CD4-positive, alpha-beta memory T cell (primary cell): Measurements from ENCODE around the gene MBNL1. TPM values are rescaled to one million over a fixed set of nuclear protein-coding genes. Genes with fewer than 3 reads are reported as not detected.

ENCODE experiments used
- CTCF ChIA-PET: fragments of 350-600 bp; sonication (Branson Sonifier 250); formaldehyde crosslinking; loops from one replicate; lab custom pipeline; 2021; ENCODE audit warnings: inconsistent platforms; ENCODE audit not compliant: partially characterized antibody; lab: Charles Lee
- POLR2A ChIA-PET: fragments of 350-600 bp; sonication (Branson Sonifier 250); formaldehyde crosslinking; loops from one replicate; lab custom pipeline; 2021; ENCODE audit not compliant: partially characterized antibody; lab: Charles Lee
- DNase-seq, 5 donors: peaks; one replicate each; pipeline versions ENCODE4 v3.0.0 to v3.0.0-alpha.2; 2020 to 2022; ENCODE audit warnings: mixed read lengths in 1 of 5
- H3K27ac ChIP-seq: one replicate; pipeline ENCODE4 v1.7.0; 2013; ENCODE audit warnings: low read depth, low read length
- H3K27me3 ChIP-seq: 2 replicates; pipeline ENCODE4 v1.7.0; 2013; ENCODE audit warnings: mild to moderate bottlenecking, low read length, moderate library complexity; ENCODE audit not compliant: insufficient read depth
- H3K36me3 ChIP-seq: 2 replicates; pipeline ENCODE4 v1.7.0; 2013; ENCODE audit warnings: mild to moderate bottlenecking, low read length, moderate library complexity; ENCODE audit not compliant: insufficient read depth
- H3K4me1 ChIP-seq: 2 replicates; pipeline ENCODE4 v1.7.0; 2013; ENCODE audit warnings: mild to moderate bottlenecking, low read length, moderate library complexity; ENCODE audit not compliant: insufficient read depth
- H3K4me3 ChIP-seq, 2 donors: one replicate each; pipeline ENCODE4 v1.7.0; 2013; ENCODE audit warnings: low read length in 2 of 2, mild to moderate bottlenecking in 1 of 2
- H3K9me3 ChIP-seq, 2 donors: one replicate each; pipeline ENCODE4 v1.7.0; 2013; ENCODE audit warnings: low read length in 2 of 2, control low read depth in 1 of 2; ENCODE audit not compliant: control insufficient read depth in 1 of 2
- H3K27ac Mint-ChIP-seq, 7 donors: one replicate each; pipeline ENCODE4 v1.8.0; 2020 to 2021; ENCODE audit warnings: mixed read lengths in 7 of 7, mild to moderate bottlenecking in 6 of 7, inconsistent platforms in 3 of 7, moderate library complexity in 3 of 7
- H3K27me3 Mint-ChIP-seq, 2 donors: one replicate each; pipeline ENCODE4 v1.8.0; 2020 to 2021; ENCODE audit warnings: mixed read lengths in 2 of 2
- H3K36me3 Mint-ChIP-seq, 2 donors: one replicate each; pipeline ENCODE4 v1.8.0; 2020 to 2021; ENCODE audit warnings: mixed read lengths in 2 of 2, inconsistent platforms in 1 of 2, mild to moderate bottlenecking in 1 of 2
- H3K4me1 Mint-ChIP-seq, 4 donors: one replicate each; pipeline ENCODE4 v1.8.0; 2020 to 2021; ENCODE audit warnings: mixed read lengths in 4 of 4, mild to moderate bottlenecking in 1 of 4
- H3K4me3 Mint-ChIP-seq, 8 donors: one replicate each; pipeline ENCODE4 v1.8.0; 2020 to 2021; ENCODE audit warnings: mixed read lengths in 8 of 8, mild to moderate bottlenecking in 7 of 8, moderate library complexity in 6 of 8, inconsistent platforms in 3 of 8
- H3K9me3 Mint-ChIP-seq, 8 donors: one replicate each; pipeline ENCODE4 v1.8.0; 2020 to 2021; ENCODE audit warnings: mixed read lengths in 8 of 8, mild to moderate bottlenecking in 5 of 8, inconsistent platforms in 3 of 8, moderate library complexity in 1 of 8
- intact Hi-C: fragments of 100-400 bp; cut with micrococcal nuclease; formaldehyde crosslinking; loops from one replicate; pipeline ENCODE4 v1.15.1; 2023
- polyA plus RNA-seq, 2 donors: library from polyadenylated mRNA; unstranded; fragments of 300-500 nt; fragmentation: Illumina TruSeq; gene quantifications; one replicate each; pipeline ENCODE4 v1.2.3, GENCODE V29; 2021
- total RNA-seq, 2 experiments: library from RNA; stranded (reverse); gene quantifications; one replicate each; pipeline ENCODE4 v1.2.3, GENCODE V29; 2021

Gene MBNL1
- total RNA-seq (100 to 1,000 TPM; 420 to 430 TPM), polyA plus RNA-seq (100 to 1,000 TPM; 289 to 302 TPM)

DNA sequence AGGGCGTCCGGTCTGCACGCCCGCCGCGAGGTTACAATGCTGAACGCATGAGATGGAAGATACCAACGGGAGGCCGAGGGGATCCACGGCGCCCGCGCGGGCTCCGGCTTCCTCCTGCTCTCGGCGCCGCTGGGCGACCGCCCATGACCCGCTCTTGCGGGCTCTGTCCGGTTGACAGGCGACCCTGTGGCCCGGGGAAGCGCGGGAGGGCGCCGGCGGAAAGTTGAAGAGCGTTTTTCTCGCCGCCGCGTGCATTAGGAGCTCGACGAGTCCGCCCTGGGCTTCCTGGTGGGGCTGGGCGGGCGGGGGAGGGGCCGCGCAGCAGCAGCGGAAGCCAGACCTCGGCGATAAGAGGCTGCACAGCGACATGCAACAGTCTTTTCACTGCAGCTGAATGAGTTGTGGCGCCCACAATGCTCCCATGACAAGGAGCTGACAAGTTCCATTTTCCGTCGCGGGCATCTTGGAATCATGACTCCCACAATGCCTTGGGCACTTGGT lies at the start of gene MBNL1:
Gene MBNL1 (plus strand): TSS at position 375 of the 501 bp plus-strand sequence. CDS start 31,265 bp downstream, outside the sequence.
- peak within 1 kb of the TSS; percentile 80 to 100 (median 97) for H3K27ac Mint-ChIP-seq
- H3K9me3 ChIP-seq: no peaks in the 10 kb centered on the region
- peak within 1 kb of the TSS; percentile 90 to 100 (median 97) for H3K4me3 Mint-ChIP-seq
- POLR2A ChIA-PET: interaction anchor here (0.8 to 15.9 kb wide), 41 partner anchors 9 to 1722 kb away, joined by 3 to 414 read pairs (median 9); partner anchors contain the start of genes EIF2A and SERP1
- peaks cover 0 to 2% (median 0%) of the 10 kb centered on the region in 8 donors for H3K9me3 Mint-ChIP-seq
- DNase-seq: peak; percentile 83 to 93 (median 86)
- H3K27me3 ChIP-seq: no peaks in the 10 kb centered on the region
- H3K36me3 Mint-ChIP-seq: peaks cover 16 to 50% of the 10 kb centered on the region in 2 donors
- peak within 1 kb of the TSS; percentile 91 for H3K27ac ChIP-seq
- CTCF ChIA-PET: interaction anchor here (0.7 to 4.3 kb wide), 11 partner anchors 10 to 75 kb away, joined by 3 to 46 read pairs (median 5); no protein-coding TSS in a partner anchor
- no peaks in the 10 kb centered on the region for H3K27me3 Mint-ChIP-seq
- intact Hi-C loops: loop anchor here (1.0 to 5.0 kb wide), 7 partner anchors 9 to 174 kb away; no protein-coding TSS in a partner anchor
- no peaks in the 10 kb centered on the region for H3K36me3 ChIP-seq
- peaks cover 45 to 80% (median 58%) of the 10 kb centered on the region in 4 donors for H3K4me1 Mint-ChIP-seq
- H3K4me3 ChIP-seq: peak within 1 kb of the TSS; percentile 87 to 90
- peaks cover 61% of the 10 kb centered on the region for H3K4me1 ChIP-seq

DNA sequence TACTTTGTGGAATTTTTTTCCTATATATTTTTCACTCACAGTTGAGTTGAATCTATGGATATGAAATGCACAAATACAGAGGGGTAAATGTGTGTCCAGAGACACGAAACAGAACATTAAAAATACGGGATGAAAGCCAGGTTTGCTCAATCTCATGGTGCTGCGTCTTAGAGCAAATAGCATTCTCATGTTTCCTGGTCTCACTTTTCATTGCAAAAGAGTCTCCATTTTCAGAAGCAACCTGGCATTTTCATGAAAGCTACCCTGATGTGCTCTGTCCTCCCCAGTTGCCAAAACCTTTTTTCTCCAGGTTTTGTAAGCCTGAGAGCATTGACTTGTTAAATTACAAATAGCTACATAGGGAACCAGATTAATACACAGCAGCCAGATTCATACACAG lies 49.5 kb upstream of the MBNL1 start:
- intact Hi-C loops: loop anchor here (1.0 to 2.0 kb wide), 3 partner anchors 8 to 14 kb away; no protein-coding TSS in a partner anchor
- H3K27ac ChIP-seq: no peak overlapping the region

DNA sequence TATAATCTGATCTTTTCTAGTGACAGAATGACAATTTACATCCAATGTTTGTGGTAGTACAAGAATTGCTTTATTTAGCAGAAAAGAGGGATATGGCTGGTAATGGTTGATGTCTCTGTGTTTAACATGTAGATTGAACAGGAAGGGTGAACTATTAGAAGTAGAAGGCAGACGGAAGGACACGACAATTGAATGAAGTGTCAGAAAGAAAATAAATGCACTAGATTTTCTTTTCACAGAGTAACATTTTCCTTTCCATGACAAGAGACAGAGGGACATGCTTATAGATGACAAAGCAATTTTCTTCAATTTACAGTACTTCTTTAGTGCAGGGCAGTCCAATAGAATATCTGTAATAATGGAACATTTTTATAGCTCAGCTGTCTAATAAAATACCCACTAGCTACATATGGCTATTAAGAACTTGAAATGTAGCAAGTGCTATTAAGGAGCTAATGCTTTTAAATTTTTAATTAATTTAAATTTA lies 48.9 kb upstream of the MBNL1 start:
- Mint-ChIP-seq H3K27me3 (no peaks in the 10 kb centered on the region), H3K4me3 (peak overlapping the region in 3 of 8 donors; percentile 13 to 49 (median 23)), H3K27ac (peak overlapping the region in 3 of 7 donors; percentile 43 to 58 (median 43)), H3K9me3 (peaks cover 0 to 2% (median 0%) of the 10 kb centered on the region in 8 donors), H3K36me3 (no peaks in the 10 kb centered on the region), H3K4me1 (peaks cover 37 to 71% (median 50%) of the 10 kb centered on the region in 4 donors)
- H3K4me1 ChIP-seq: peaks cover 50% of the 10 kb centered on the region
- intact Hi-C loops: loop anchor here (1.0 to 2.0 kb wide), 3 partner anchors 9 to 15 kb away; no protein-coding TSS in a partner anchor
- H3K27ac ChIP-seq: no peak overlapping the region
- no peak for DNase-seq
- H3K36me3 ChIP-seq: no peaks in the 10 kb centered on the region
- H3K9me3 ChIP-seq: no peaks in the 10 kb centered on the region
- no peak overlapping the region for H3K4me3 ChIP-seq
- ChIA-PET CTCF (interaction anchor here (0.7 to 2.8 kb wide), 2 partner anchors 24 to 36 kb away, joined by 3 to 7 read pairs; no protein-coding TSS in a partner anchor), POLR2A (interaction anchor here (0.9 to 4.4 kb wide), 11 partner anchors 10 to 61 kb away, joined by 3 to 23 read pairs (median 5); partner anchors contain the start of gene MBNL1)
- H3K27me3 ChIP-seq: no peaks in the 10 kb centered on the region

More for the DNA sequence above, 49.5 kb upstream of the MBNL1 start:
- peak overlapping the region in 6 of 7 donors; percentile 9 to 65 (median 31) for H3K27ac Mint-ChIP-seq
- DNase-seq: no peak
- H3K4me3 ChIP-seq: no peak overlapping the region
- H3K9me3 ChIP-seq: no peaks in the 10 kb centered on the region
- peak overlapping the region; percentile 9 to 82 (median 40) for H3K4me3 Mint-ChIP-seq
- POLR2A ChIA-PET: interaction anchor here (0.8 to 4.4 kb wide), 9 partner anchors 10 to 94 kb away, joined by 3 to 23 read pairs (median 7); partner anchors contain the start of gene MBNL1
- CTCF ChIA-PET: interaction anchor here (0.7 to 2.8 kb wide), 2 partner anchors 25 to 35 kb away, joined by 3 to 7 read pairs; no protein-coding TSS in a partner anchor
- H3K4me1 Mint-ChIP-seq: peaks cover 36 to 69% (median 50%) of the 10 kb centered on the region in 4 donors
- H3K36me3 Mint-ChIP-seq: no peaks in the 10 kb centered on the region
- H3K27me3 Mint-ChIP-seq: no peaks in the 10 kb centered on the region
- no peaks in the 10 kb centered on the region for H3K27me3 ChIP-seq
- peaks cover 49% of the 10 kb centered on the region for H3K4me1 ChIP-seq
- no peaks in the 10 kb centered on the region for H3K36me3 ChIP-seq
- H3K9me3 Mint-ChIP-seq: peaks cover 0 to 2% (median 0%) of the 10 kb centered on the region in 8 donors

GRCh38 chr3:152222327-152222726 lies 46.4 kb upstream of the MBNL1 start:
- Histone ChIP-seq H3K9me3 (no peaks in the 10 kb centered on the region), H3K4me3 (peak overlapping the region in 1 of 2 donors; percentile 7), H3K27me3 (no peaks in the 10 kb centered on the region), H3K36me3 (no peaks in the 10 kb centered on the region), H3K4me1 (peaks cover 57% of the 10 kb centered on the region), H3K27ac (peak overlapping the region; percentile 14)
- peaks cover 38 to 64% (median 54%) of the 10 kb centered on the region in 4 donors for H3K4me1 Mint-ChIP-seq
- H3K4me3 Mint-ChIP-seq: peak overlapping the region in 6 of 8 donors; percentile 33 to 80 (median 71)
- no peaks in the 10 kb centered on the region for H3K36me3 Mint-ChIP-seq
- no peak for DNase-seq
- CTCF ChIA-PET: interaction anchor here (1.5 kb wide), 1 partner anchor 10 kb away, joined by 4 read pairs; no protein-coding TSS in a partner anchor
- POLR2A ChIA-PET: interaction anchor here (1.0 to 1.5 kb wide), 6 partner anchors 18 to 84 kb away, joined by 3 to 9 read pairs (median 4); partner anchors contain the start of gene MBNL1
- H3K9me3 Mint-ChIP-seq: peaks cover 0 to 2% (median 0%) of the 10 kb centered on the region in 8 donors
- peak overlapping the region; percentile 9 to 93 (median 86) for H3K27ac Mint-ChIP-seq
- intact Hi-C loops: no loop called here
- no peaks in the 10 kb centered on the region for H3K27me3 Mint-ChIP-seq

- Mint-ChIP-seq H3K27me3 (no peaks in the 10 kb centered on the region), H3K9me3 (no peaks in the 10 kb centered on the region), H3K4me1 (peaks cover 32 to 48% (median 40%) of the 10 kb centered on the region in 4 donors), H3K27ac (no peak overlapping the region), H3K36me3 (no peaks in the 10 kb centered on the region), H3K4me3 (peak overlapping the region in 2 of 8 donors; percentile 7 to 27)
- CTCF ChIA-PET: interaction anchor here (1.3 to 1.8 kb wide), 2 partner anchors 9 to 27 kb away, joined by 4 to 7 read pairs; no protein-coding TSS in a partner anchor
- Histone ChIP-seq H3K27ac (no peak overlapping the region), H3K9me3 (no peaks in the 10 kb centered on the region), H3K4me3 (no peak overlapping the region), H3K36me3 (no peaks in the 10 kb centered on the region), H3K4me1 (peaks cover 41% of the 10 kb centered on the region), H3K27me3 (no peaks in the 10 kb centered on the region)
- POLR2A ChIA-PET: interaction anchor here (1.1 to 2.5 kb wide), 5 partner anchors 12 to 44 kb away, joined by 3 to 8 read pairs (median 5); partner anchors contain the start of gene MBNL1
- intact Hi-C loops: no loop called here
- no peak for DNase-seq
Observed at GRCh38 chr3:152225201-152225600, 43.5 kb upstream of the MBNL1 start.

- no peaks in the 10 kb centered on the region for H3K9me3 ChIP-seq
- H3K9me3 Mint-ChIP-seq: peaks cover 0 to 2% (median 0%) of the 10 kb centered on the region in 8 donors
- no peaks in the 10 kb centered on the region for H3K36me3 ChIP-seq
- no peak for DNase-seq
- H3K36me3 Mint-ChIP-seq: no peaks in the 10 kb centered on the region
- peak overlapping the region in 1 of 8 donors; percentile 20 for H3K4me3 Mint-ChIP-seq
- ChIA-PET CTCF (no interaction called here), POLR2A (interaction anchor here (2.5 kb wide), 1 partner anchor 43 kb away, joined by 5 read pairs; the partner anchor contains the start of gene MBNL1)
- H3K4me3 ChIP-seq: no peak overlapping the region
- no peak overlapping the region for H3K27ac ChIP-seq
- peaks cover 43% of the 10 kb centered on the region for H3K4me1 ChIP-seq
- intact Hi-C loops: no loop called here
- peaks cover 39 to 50% (median 45%) of the 10 kb centered on the region in 4 donors for H3K4me1 Mint-ChIP-seq
- H3K27me3 Mint-ChIP-seq: no peaks in the 10 kb centered on the region
- no peak overlapping the region for H3K27ac Mint-ChIP-seq
- no peaks in the 10 kb centered on the region for H3K27me3 ChIP-seq
Observed at GRCh38 chr3:152226176-152226575, 42.6 kb upstream of the MBNL1 start.
